GM21619 (cell line): ENCODE results near the gene TSHZ1.

Experiments used
- ATAC-seq: cut with Tn5 transposase; IDR thresholded peaks from one replicate; pipeline ENCODE4 v1.9.1; 2021; ENCODE audit not compliant: unreplicated experiment

The TSHZ1 gene

DNA sequence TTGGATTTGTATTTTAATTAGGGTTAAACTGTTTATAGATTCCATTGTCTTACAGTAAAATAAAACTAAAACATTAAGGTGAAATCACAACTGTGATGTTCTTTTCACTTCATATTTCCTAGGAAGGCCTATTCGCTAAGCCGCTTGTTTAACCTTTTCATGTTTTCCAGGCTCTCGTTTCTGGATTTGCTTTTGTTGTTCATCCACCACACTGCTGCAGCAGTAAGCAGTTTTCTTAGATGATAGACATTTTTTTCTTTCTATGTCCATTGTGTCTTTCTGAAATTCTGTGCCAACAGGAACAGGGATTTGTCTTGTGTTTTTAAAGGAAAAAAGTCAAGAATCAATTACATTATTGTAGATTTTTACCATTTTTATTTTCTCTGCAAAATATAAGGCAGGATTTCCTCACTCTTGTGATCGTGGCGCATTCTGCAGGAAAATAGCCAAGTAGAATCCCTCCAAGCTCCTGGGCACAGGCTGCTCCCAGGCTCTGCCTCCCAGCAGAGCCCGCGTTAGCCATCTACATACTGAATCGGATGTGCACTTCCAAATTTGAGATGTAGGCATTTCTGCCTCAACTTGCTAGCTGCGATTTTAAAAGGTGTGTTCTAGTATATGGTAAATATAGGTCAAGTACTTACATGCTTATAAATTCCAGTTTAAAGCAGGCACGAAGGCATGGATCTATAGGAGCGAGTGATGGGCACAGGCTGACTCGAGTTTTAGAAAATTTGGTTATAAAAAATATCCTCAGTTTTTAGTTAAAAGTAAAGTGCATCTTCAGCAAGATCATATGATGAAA lies 10.2 kb downstream of the TSHZ1 start:
- no peak for ATAC-seq

- no peak for ATAC-seq
Measured at GRCh38 chr18:75221397-75221796, 10.8 kb downstream of the TSHZ1 start.

DNA sequence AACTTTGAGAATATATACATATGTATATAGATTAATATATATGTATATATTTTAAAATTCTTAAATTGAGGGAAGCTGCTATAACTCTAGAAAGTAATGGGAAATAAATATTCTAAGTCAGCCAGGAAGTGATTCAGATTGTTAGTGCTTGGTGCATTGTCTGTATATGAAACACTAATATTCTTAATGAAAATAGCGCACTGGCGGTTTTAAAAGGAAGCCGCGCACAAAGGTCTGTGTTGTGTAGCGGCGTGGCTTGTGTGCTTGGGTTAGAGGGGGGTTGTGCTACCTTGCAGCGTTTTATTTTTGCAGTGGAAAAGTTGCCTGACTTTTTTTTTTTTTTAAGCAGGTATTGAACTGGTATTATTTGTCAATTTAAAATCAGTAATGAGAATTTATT lies 11.3 kb downstream of the TSHZ1 start:
- no peak for ATAC-seq

GRCh38 chr18:75222407-75222806 lies 11.8 kb downstream of the TSHZ1 start:
- no peak for ATAC-seq

DNA sequence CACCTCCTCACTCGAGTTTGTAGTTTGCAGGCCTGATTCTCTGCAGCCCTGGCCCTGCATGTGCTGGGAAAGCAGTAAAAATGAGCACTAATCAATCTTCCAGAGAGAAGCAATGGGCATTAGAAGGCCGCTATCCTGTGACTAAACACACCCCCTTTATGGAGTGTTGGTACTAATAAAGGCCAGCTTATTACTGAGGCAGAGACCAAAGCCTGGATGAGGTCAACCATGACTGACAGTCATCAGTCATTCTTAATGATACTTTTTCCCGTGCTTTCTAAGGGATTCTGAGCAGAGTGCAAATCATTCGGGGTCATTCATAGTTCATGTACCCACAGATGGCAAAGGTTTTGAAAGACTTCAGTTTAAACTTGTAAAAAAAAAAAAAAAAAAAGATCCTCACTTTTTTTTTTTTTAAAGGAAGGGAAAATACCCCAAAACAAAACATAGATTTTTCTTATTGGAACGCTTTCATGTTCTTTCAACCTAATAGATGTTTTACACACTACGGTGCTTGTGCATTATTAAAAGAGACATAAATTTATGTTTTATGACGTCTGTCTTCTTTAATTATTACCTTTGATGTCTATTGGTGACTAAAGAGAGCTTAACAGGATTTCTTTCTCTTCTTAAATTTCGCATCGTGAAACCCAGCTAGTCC lies 13.2 kb downstream of the TSHZ1 start:
- no peak for ATAC-seq

- ATAC-seq = no peak
Measured at GRCh38 chr18:75226286-75226955, 15.8 kb downstream of the TSHZ1 start.

- ATAC-seq = no peak
Measured at GRCh38 chr18:75226956-75227316, 16.3 kb downstream of the TSHZ1 start.

- no peak for ATAC-seq
Measured at GRCh38 chr18:75227535-75228296, 17.1 kb downstream of the TSHZ1 start.

- ATAC-seq = no peak
Measured at GRCh38 chr18:75228967-75229366, 18.4 kb downstream of the TSHZ1 start.

DNA sequence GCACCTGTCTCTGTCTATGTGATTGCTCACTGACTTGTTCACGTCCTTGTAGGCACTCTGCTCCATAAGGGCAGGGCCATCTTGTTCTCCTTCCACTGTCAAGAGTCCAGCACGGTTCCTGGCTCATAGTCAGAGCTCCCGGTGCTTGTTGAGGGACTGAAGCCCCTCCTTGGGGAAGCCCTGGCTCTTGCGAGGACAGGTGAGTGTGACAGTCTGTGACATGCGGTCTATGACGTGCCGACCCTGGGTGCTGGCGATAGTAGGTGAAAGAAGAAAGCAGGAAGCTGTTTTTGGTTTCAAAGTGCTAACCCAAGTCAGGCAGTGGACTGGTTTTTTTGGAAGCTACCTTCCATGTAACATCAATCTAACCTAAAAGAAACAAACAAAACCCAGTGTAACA lies 18.8 kb downstream of the TSHZ1 start:
- ATAC-seq = no peak

GRCh38 chr18:75230163-75231052 lies 19.8 kb downstream of the TSHZ1 start:
- no peak for ATAC-seq

DNA sequence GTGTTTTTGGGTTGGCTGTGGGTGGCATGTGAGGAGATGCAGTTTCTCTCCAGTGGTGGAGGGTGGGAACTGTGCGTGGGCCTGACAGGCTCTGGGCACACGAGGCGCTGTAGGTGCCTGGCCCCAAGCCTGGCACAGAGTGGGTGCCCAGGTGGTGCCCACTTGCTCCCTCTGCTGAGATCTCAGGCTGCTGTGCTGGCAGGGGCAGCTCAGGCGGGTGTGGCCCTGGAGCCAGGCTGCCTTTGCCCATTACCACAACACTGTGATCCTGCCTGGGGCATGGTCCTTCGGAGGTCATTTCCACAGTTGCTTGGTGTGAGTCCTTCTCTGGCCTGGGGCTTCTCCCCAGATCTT lies 20.4 kb downstream of the TSHZ1 start:
- no peak for ATAC-seq

- no peak for ATAC-seq
Measured at GRCh38 chr18:75234901-75235300, 24.3 kb downstream of the TSHZ1 start.

DNA sequence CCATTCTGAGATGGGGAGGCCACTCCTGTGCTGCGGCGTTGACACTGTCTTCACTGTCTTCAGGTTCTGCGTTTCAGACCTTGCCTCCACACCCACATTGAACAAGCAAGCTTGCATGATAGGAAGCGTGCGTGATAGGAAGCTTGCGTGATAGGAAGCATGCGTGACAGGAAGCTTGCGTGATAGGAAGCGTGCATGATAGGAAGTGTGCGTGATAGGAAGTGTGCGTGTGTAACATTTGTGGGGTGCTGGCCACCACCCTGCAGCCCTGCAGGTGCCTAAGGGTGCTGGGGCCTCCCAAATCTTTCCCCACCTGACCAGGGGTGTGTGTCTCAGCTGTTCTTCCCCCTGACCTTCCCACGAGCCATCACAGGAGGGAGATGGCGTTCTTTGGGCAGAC lies 25.3 kb downstream of the TSHZ1 start:
- no peak for ATAC-seq

GRCh38 chr18:75238100-75238499 lies 27.5 kb downstream of the TSHZ1 start:
- no peak for ATAC-seq

- ATAC-seq = no peak
Measured at GRCh38 chr18:75238786-75239185, 28.2 kb downstream of the TSHZ1 start.

DNA sequence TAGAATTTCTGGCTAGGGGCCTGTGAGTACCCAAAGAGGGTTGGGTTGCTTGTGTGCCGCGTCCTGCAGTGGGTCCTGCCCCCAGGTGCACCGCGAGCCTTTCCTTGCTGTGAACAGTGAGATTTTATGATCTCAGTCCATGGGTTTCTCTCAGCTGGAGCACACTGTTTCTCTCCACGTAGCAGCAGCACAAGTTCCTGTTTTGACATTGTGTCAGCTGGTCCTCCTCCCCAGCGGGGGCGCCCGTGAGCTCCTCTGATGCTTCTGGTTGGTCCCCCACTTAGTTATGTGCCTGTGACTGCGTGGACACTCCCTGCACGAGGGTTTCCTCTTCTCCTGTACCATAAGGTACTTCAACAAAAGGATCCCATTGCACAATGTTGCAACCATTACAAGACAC lies 29.8 kb downstream of the TSHZ1 start:
- no peak for ATAC-seq

DNA sequence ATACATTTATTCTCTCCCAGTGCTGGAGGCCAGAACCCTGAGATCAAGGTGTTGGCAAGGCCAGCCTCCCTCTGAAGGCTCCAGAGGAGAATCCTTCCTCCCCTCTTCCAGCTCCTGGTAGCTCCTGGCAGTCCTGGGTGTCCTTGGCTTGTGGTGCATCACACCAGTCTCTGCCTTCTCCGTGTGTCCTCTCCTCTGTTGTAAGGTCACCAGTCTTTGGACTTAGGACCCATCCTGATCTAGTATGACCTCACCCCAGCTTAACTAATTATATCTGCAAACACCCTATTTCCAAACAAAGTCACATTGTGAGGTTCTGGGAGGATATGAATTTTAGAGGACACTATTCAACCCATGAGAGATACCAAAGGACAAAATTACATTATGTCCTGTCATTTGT lies 31.1 kb downstream of the TSHZ1 start:
- ATAC-seq = no peak

DNA sequence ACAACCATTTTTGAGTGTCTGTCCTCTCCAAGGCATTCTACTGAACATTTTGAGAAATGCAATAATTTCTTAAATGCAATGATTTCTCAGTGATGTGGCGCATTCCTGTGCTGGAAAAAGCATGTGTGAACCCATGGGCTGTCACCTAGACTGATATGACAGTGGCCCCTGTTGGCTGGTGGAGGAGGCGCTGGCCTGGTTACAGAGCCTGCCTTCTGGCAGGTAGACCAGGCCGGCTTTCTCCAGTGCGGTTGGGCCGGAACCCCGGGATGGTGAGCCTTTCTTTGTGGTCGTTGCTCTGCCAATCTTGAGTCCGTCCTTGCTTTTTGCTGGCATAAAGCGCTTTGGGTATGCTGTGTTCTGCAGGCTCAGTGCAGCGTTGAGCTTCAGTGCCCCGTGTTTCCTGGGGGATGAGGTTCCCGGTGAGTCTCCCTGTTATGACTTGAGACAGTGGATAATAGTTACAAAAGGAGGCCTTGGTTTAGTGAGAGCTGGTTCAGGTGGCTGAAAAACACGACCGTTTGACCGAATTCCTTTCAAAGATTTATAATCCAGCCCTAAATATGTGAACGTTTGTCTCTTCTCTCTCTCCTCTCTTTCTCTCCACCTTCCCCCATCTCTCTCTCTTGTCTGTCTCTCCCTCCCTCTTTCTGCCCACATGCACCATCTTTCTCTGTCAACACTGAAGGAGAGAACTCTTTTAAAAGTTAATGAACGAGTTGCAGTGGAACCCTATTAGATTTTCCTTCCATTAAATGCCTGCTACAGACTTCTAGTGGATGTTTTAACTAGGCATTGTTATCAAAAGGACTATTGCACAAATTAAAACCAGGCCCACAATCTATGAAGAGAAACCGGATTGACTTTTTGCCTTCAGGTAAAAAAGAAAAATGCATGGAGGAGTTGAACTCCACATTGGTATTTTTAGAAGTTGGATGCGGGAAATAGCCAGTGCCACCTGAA lies 34.0 kb downstream of the TSHZ1 start:
- ATAC-seq = no peak
